Measurements from ENCODE around the gene MIDN. TPM values are rescaled to one million over a fixed set of nuclear protein-coding genes. Genes with fewer than 3 reads are reported as not detected.
"Not testable (repeated sequence)": the region's sequence is repeated elsewhere in the genome, so short reads cannot be mapped to it uniquely, and the experiment has no call there.

Gene MIDN
- total RNA-seq, 1 experiment from 2014 or later: 286 TPM

DNA sequence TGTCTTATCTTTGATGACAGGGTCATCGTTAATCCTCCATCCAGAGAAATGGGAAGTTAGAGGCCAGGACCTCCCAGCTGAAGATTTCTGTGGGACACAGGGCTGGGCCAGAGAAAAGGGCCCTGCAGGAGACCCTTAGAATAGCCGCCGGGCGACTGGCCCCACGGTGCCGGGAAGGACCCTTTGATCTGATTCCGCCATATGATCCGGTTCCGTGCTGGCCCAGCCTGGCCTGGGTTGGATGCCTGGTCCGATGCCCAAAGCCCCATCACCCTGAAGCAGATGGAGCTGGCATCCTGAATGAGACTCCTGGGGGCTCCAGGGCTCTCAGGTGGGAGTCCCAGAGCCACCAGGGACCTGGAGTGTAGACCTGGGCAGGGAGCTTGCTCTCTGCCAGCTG lies 48.9 kb upstream of the MIDN start:
- Histone ChIP-seq H2BK12ac (ENCODE audit: insufficient read length, low read depth, low read length) (no peak overlapping the region), H4K91ac (ENCODE audit: insufficient read length, low read depth, low read length) (no peak overlapping the region), H2BK120ac (ENCODE audit: low read depth, low read length, poor library complexity, severe bottlenecking) (no peak overlapping the region), H4K8ac (replicated peaks; ENCODE audit: insufficient read length, low read depth, low read length) (no peak overlapping the region), H3T11ph (ENCODE audit: low read length) (no peak overlapping the region), H3K18ac (ENCODE audit: insufficient read length, low read depth, low read length) (no peak overlapping the region), H3K27ac (ENCODE audit: insufficient read length, low read depth, low read length) (no peak overlapping the region), H3K23ac (ENCODE audit: insufficient read length, low read depth, low read length) (no peak overlapping the region), H2BK5ac (ENCODE audit: insufficient read length, low read length) (no peak overlapping the region), H3K56ac (ENCODE audit: insufficient read length, low read depth, low read length) (no peak overlapping the region), H3K23me2 (ENCODE audit: insufficient read length, low read depth, low read length, poor library complexity, severe bottlenecking) (no peaks in the 10 kb centered on the region), H3K4me2 (ENCODE audit: insufficient read depth, insufficient read length, low read length) (no peak overlapping the region), H3K79me2 (ENCODE audit: insufficient read depth, low read length) (no peaks in the 10 kb centered on the region), H2BK15ac (ENCODE audit: low read depth, low read length) (no peak overlapping the region), H3K9ac (ENCODE audit: extremely low read depth, insufficient read length, low read length) (no peak overlapping the region), H2AFZ (ENCODE audit: low read length) (no peak overlapping the region), H3K9me3 (ENCODE audit: control insufficient read depth, low read depth, low read length) (no peaks in the 10 kb centered on the region), H3K4ac (ENCODE audit: low read depth, low read length) (no peak overlapping the region), H2BK20ac (ENCODE audit: low read depth, low read length, poor library complexity, severe bottlenecking) (no peak overlapping the region), H4K20me1 (ENCODE audit: control insufficient read depth, insufficient read depth, insufficient read length) (no peaks in the 10 kb centered on the region), H2AK5ac (ENCODE audit: insufficient read length, low read length) (no peak overlapping the region), H3K4me1 (ENCODE audit: insufficient read depth, low read length) (no peaks in the 10 kb centered on the region), H3K14ac (ENCODE audit: insufficient read depth, low read length) (no peak overlapping the region), H3K79me1 (ENCODE audit: insufficient read depth, low read depth, low read length, poor library complexity, severe bottlenecking) (no peaks in the 10 kb centered on the region), H3K27me3 (ENCODE audit: insufficient read depth, low read length) (no peaks in the 10 kb centered on the region), H4K5ac (ENCODE audit: insufficient read length, low read depth, low read length) (no peak overlapping the region)
- H3K9me3 Mint-ChIP-seq: no peaks in the 10 kb centered on the region
- H3K36me3 Mint-ChIP-seq (ENCODE audit: insufficient read depth in 1 of 3, low read depth in 3 of 3): no peaks in the 10 kb centered on the region
- H3K27me3 Mint-ChIP-seq (ENCODE audit: low read depth): no peaks in the 10 kb centered on the region
- H3K4me1 Mint-ChIP-seq: no peaks in the 10 kb centered on the region
- DNase-seq: no peak
- TF ChIP-seq, protein P1, sequence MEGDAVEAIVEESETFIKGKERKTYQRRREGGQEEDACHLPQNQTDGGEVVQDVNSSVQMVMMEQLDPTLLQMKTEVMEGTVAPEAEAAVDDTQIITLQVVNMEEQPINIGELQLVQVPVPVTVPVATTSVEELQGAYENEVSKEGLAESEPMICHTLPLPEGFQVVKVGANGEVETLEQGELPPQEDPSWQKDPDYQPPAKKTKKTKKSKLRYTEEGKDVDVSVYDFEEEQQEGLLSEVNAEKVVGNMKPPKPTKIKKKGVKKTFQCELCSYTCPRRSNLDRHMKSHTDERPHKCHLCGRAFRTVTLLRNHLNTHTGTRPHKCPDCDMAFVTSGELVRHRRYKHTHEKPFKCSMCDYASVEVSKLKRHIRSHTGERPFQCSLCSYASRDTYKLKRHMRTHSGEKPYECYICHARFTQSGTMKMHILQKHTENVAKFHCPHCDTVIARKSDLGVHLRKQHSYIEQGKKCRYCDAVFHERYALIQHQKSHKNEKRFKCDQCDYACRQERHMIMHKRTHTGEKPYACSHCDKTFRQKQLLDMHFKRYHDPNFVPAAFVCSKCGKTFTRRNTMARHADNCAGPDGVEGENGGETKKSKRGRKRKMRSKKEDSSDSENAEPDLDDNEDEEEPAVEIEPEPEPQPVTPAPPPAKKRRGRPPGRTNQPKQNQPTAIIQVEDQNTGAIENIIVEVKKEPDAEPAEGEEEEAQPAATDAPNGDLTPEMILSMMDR (conservative IDR thresholded peaks at IDR 0.05): no peak
- no peak overlapping the region for H3K27ac Mint-ChIP-seq
- no CpG with 5 or more reads among the region's 10 CpGs for WGBS (ENCODE audit: extremely low coverage, insufficient read length, low lambda C conversion rate)
- no peak overlapping the region for H3K4me3 Mint-ChIP-seq

DNA sequence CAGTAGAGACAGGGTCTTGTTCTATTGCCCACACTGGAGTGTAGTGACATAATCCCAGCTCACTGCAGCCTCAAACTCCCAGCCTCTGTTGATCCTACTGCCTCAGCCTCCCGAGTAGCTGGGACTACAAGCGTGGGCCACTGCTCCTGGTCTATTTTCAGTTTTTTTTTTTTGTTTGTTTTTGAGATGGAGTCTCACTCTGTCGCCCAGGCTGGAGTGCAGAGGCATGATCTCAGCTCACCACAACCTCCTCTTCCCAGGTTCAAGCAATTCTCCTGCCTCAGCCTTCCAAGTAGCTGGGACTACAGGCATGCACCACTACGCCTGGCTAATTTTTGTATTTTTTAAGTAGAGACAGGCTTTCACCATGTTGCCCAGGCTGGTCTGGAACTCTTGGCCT lies 47.8 kb upstream of the MIDN start:
- not testable (repeated sequence) for H3K4me1 Mint-ChIP-seq; H3K79me2 ChIP-seq (ENCODE audit: insufficient read depth, low read length); H3K4me1 ChIP-seq (ENCODE audit: insufficient read depth, low read length); H3K9me3 Mint-ChIP-seq; H3K23ac ChIP-seq (ENCODE audit: insufficient read length, low read depth, low read length); H3K4me2 ChIP-seq (ENCODE audit: insufficient read depth, insufficient read length, low read length); H2AK5ac ChIP-seq (ENCODE audit: insufficient read length, low read length); H3K36me3 Mint-ChIP-seq (ENCODE audit: insufficient read depth in 1 of 3, low read depth in 3 of 3); H3T11ph ChIP-seq (ENCODE audit: low read length); H2BK20ac ChIP-seq (ENCODE audit: low read depth, low read length, poor library complexity, severe bottlenecking); H3K9me3 ChIP-seq (ENCODE audit: control insufficient read depth, low read depth, low read length); H3K9ac ChIP-seq (ENCODE audit: extremely low read depth, insufficient read length, low read length); H4K8ac ChIP-seq (replicated peaks; ENCODE audit: insufficient read length, low read depth, low read length); H2BK12ac ChIP-seq (ENCODE audit: insufficient read length, low read depth, low read length); H3K4me3 Mint-ChIP-seq; H2BK15ac ChIP-seq (ENCODE audit: low read depth, low read length); H3K56ac ChIP-seq (ENCODE audit: insufficient read length, low read depth, low read length); H3K79me1 ChIP-seq (ENCODE audit: insufficient read depth, low read depth, low read length, poor library complexity, severe bottlenecking); H4K20me1 ChIP-seq (ENCODE audit: control insufficient read depth, insufficient read depth, insufficient read length); H2BK120ac ChIP-seq (ENCODE audit: low read depth, low read length, poor library complexity, severe bottlenecking); H3K14ac ChIP-seq (ENCODE audit: insufficient read depth, low read length); H4K5ac ChIP-seq (ENCODE audit: insufficient read length, low read depth, low read length); H3K27me3 Mint-ChIP-seq (ENCODE audit: low read depth); H3K23me2 ChIP-seq (ENCODE audit: insufficient read length, low read depth, low read length, poor library complexity, severe bottlenecking); H3K18ac ChIP-seq (ENCODE audit: insufficient read length, low read depth, low read length); H4K91ac ChIP-seq (ENCODE audit: insufficient read length, low read depth, low read length); H3K27ac ChIP-seq (ENCODE audit: insufficient read length, low read depth, low read length); H3K27me3 ChIP-seq (ENCODE audit: insufficient read depth, low read length); H3K4ac ChIP-seq (ENCODE audit: low read depth, low read length); H2BK5ac ChIP-seq (ENCODE audit: insufficient read length, low read length); DNase-seq; H2AFZ ChIP-seq (ENCODE audit: low read length)
- no CpG with 5 or more reads among the region's 4 CpGs for WGBS (ENCODE audit: extremely low coverage, insufficient read length, low lambda C conversion rate)
- peak overlapping the region in 1 of 3 experiments; percentile 65; a peak in 1 of 7 replicates for H3K27ac Mint-ChIP-seq

Measured in H9 (cell line).